Thymus (tissue), 14 donors: ENCODE data around the gene AP3B1. TPM values are rescaled to one million over a fixed set of nuclear protein-coding genes. Genes with fewer than 3 reads are reported as not detected.

Experiments
- DNase-seq, 9 donors: peaks; one replicate each; pipeline ENCODE4 v3.0.0-alpha.2; 2013; ENCODE audit warnings: low spot score in 9 of 9, low read depth in 6 of 9, missing footprints in 1 of 9
- H3K27ac ChIP-seq, 2 donors: one replicate each; pipeline ENCODE4 v1.5.1; 2013; ENCODE audit warnings: control low read depth in 1 of 2, low read depth in 1 of 2, low read length in 1 of 2, mild to moderate bottlenecking in 1 of 2, moderate library complexity in 1 of 2
- H3K27me3 ChIP-seq, 2 donors: one replicate each; pipeline ENCODE4 v1.5.1; 2013; ENCODE audit warnings: low read length in 1 of 2; ENCODE audit not compliant: control insufficient read depth in 2 of 2, insufficient read depth in 1 of 2
- H3K36me3 ChIP-seq, 2 donors: one replicate each; pipeline ENCODE4 v1.5.1; 2013; ENCODE audit warnings: low read length in 1 of 2, mild to moderate bottlenecking in 1 of 2, moderate library complexity in 1 of 2; ENCODE audit not compliant: control insufficient read depth in 2 of 2, insufficient read depth in 2 of 2
- H3K4me1 ChIP-seq, 2 donors: one replicate each; pipeline ENCODE4 v1.5.1; 2013; ENCODE audit warnings: low read length in 2 of 2; ENCODE audit not compliant: control insufficient read depth in 2 of 2, insufficient read depth in 2 of 2
- H3K4me3 ChIP-seq, 2 donors: one replicate each; pipeline ENCODE4 v1.5.1; 2013; ENCODE audit warnings: low read length in 2 of 2, control low read depth in 1 of 2, mild to moderate bottlenecking in 1 of 2
- H3K9me3 ChIP-seq, 2 donors: one replicate each; pipeline ENCODE4 v1.5.1; 2013; ENCODE audit warnings: low read length in 1 of 2, mild to moderate bottlenecking in 1 of 2; ENCODE audit not compliant: control insufficient read depth in 2 of 2, insufficient read depth in 1 of 2
- WGBS: extraction: QIAGEN DNeasy Blood & Tissue Kit; methylation state at CpG from one replicate; pipeline ENCODE4 v1.1.7; 2013; 5-methylcytosine and 5-hydroxymethylcytosine counted together
- long read RNA-seq, 10 donors: transcript quantifications; one replicate each; lab custom pipeline, GENCODE V29; 2026
- polyA plus RNA-seq: library from polyadenylated mRNA; stranded (reverse); fragments of 200-250 nt; gene quantifications from one replicate; pipeline ENCODE4 v1.2.3, GENCODE V29; 2013
- total RNA-seq: library from RNA; stranded (reverse); fragments of 120-200 nt; gene quantifications from one replicate; pipeline ENCODE4 v1.2.4, GENCODE V29; 2013
- donor health status: healthy.

Gene AP3B1, protein sequence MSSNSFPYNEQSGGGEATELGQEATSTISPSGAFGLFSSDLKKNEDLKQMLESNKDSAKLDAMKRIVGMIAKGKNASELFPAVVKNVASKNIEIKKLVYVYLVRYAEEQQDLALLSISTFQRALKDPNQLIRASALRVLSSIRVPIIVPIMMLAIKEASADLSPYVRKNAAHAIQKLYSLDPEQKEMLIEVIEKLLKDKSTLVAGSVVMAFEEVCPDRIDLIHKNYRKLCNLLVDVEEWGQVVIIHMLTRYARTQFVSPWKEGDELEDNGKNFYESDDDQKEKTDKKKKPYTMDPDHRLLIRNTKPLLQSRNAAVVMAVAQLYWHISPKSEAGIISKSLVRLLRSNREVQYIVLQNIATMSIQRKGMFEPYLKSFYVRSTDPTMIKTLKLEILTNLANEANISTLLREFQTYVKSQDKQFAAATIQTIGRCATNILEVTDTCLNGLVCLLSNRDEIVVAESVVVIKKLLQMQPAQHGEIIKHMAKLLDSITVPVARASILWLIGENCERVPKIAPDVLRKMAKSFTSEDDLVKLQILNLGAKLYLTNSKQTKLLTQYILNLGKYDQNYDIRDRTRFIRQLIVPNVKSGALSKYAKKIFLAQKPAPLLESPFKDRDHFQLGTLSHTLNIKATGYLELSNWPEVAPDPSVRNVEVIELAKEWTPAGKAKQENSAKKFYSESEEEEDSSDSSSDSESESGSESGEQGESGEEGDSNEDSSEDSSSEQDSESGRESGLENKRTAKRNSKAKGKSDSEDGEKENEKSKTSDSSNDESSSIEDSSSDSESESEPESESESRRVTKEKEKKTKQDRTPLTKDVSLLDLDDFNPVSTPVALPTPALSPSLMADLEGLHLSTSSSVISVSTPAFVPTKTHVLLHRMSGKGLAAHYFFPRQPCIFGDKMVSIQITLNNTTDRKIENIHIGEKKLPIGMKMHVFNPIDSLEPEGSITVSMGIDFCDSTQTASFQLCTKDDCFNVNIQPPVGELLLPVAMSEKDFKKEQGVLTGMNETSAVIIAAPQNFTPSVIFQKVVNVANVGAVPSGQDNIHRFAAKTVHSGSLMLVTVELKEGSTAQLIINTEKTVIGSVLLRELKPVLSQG
- total RNA-seq (38.3 TPM), polyA plus RNA-seq (39.2 TPM)
- long read RNA-seq, donor 1, full-length matches to known transcripts, result 1 of 1 reads
- long read RNA-seq, donor 1, partial matches to known transcripts, result 0 of 1 reads
- long read RNA-seq, donor 1, other reads (novel, unspliced or antisense), result 0 of 1 reads
- long read RNA-seq, donor 2, result 0 reads
- long read RNA-seq, donor 3, full-length matches to known transcripts, result 2 of 2 reads
- long read RNA-seq, donor 3, partial matches to known transcripts, result 0 of 2 reads
- long read RNA-seq, donor 3, other reads (novel, unspliced or antisense), result 0 of 2 reads
- long read RNA-seq, donor 4, full-length matches to known transcripts, result 2 of 7 reads
- long read RNA-seq, donor 4, partial matches to known transcripts, result 5 of 7 reads
- long read RNA-seq, donor 4, other reads (novel, unspliced or antisense), result 0 of 7 reads
- long read RNA-seq, donor 5, full-length matches to known transcripts, result 7 of 7 reads
- long read RNA-seq, donor 5, partial matches to known transcripts, result 0 of 7 reads
- long read RNA-seq, donor 5, other reads (novel, unspliced or antisense), result 0 of 7 reads
- long read RNA-seq, donor 6, full-length matches to known transcripts, result 5 of 5 reads
- long read RNA-seq, donor 6, partial matches to known transcripts, result 0 of 5 reads
- long read RNA-seq, donor 6, other reads (novel, unspliced or antisense), result 0 of 5 reads
- long read RNA-seq, donor 7, partial matches to known transcripts, result 5 of 7 reads
- long read RNA-seq, donor 7, other reads (novel, unspliced or antisense), result 0 of 7 reads
- long read RNA-seq, donor 8, result 0 reads
- long read RNA-seq, donor 9, full-length matches to known transcripts, result 6 of 6 reads
- long read RNA-seq, donor 9, partial matches to known transcripts, result 0 of 6 reads
- long read RNA-seq, donor 9, other reads (novel, unspliced or antisense), result 0 of 6 reads
- long read RNA-seq, donor 10, partial matches to known transcripts, result 5 of 7 reads
- long read RNA-seq, donor 10, other reads (novel, unspliced or antisense), result 0 of 7 reads

DNA sequence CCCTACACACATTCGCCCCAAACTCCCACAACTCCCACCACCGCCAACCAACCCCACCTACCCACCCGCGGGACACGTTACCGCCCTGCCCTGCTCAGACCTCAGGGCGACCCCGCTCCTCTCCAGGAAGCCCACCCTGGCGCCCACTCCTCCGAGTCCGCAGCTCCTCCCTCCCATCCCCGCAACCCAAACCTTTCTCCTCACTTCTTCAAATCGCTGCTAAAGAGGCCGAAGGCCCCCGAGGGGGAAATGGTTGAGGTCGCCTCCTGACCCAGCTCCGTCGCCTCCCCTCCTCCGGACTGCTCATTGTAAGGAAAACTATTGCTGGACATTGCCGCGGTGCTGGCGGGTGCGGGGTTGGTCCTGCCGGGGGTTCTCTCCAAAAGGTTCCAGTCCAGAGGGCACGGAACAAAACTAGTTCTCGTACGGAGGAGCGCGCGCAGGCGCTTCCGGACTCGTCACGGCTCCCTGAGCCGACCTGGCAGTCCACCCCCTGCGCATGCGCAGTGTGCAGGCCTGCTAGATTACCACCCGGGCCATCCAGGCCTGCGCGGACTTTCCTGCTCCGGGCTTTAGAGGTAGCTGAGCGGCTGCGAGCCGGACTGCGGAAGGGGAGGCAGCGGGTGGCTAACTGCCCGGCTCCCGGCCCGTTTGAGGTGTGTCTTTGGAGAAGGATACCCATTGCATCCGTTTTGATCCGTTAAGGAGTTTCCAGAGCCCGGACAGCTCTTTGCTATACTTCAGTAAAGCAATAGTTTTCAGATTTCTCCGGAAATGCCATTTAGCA lies at the start of gene AP3B1:
Gene AP3B1, minus strand, starts transcription at position 451 of the 787 bp plus-strand sequence. Its CDS starts 119 bp downstream, at position 332.
- Histone ChIP-seq H3K27ac (peak within 1 kb of the TSS; percentile 72 to 87), H3K36me3 (no peaks in the 10 kb centered on the region), H3K4me3 (peak within 1 kb of the TSS; percentile 80 to 95), H3K4me1 (peaks cover 5 to 6% of the 10 kb centered on the region in 2 donors), H3K27me3 (peaks cover 0 to 9% of the 10 kb centered on the region in 2 donors), H3K9me3 (no peaks in the 10 kb centered on the region)
- peak; percentile 88 to 97 (median 94) for DNase-seq
- WGBS, result under 1% methylated on average over 53 of the region's 53 CpGs

GRCh38 chr5:78341440-78341839 lies 46.9 kb upstream of the AP3B1 start:
- no peaks in the 10 kb centered on the region for H3K27me3 ChIP-seq
- no peak overlapping the region for H3K27ac ChIP-seq
- no peak for DNase-seq
- no peaks in the 10 kb centered on the region for H3K4me1 ChIP-seq
- no peak overlapping the region for H3K4me3 ChIP-seq
- H3K9me3 ChIP-seq, result peaks cover 0 to 3% of the 10 kb centered on the region in 2 donors
- whole genome bisulfite sequencing, result 88% methylated on average over 3 of the region's 3 CpGs
- no peaks in the 10 kb centered on the region for H3K36me3 ChIP-seq

GRCh38 chr5:78339617-78340436 lies 45.3 kb upstream of the AP3B1 start:
- Histone ChIP-seq H3K9me3 (peaks cover 0 to 3% of the 10 kb centered on the region in 2 donors), H3K36me3 (no peaks in the 10 kb centered on the region), H3K27me3 (no peaks in the 10 kb centered on the region), H3K4me1 (no peaks in the 10 kb centered on the region), H3K4me3 (no peak overlapping the region), H3K27ac (no peak overlapping the region)
- WGBS, result 87% methylated on average over 5 of the region's 5 CpGs
- DNase-seq, result no peak

DNA sequence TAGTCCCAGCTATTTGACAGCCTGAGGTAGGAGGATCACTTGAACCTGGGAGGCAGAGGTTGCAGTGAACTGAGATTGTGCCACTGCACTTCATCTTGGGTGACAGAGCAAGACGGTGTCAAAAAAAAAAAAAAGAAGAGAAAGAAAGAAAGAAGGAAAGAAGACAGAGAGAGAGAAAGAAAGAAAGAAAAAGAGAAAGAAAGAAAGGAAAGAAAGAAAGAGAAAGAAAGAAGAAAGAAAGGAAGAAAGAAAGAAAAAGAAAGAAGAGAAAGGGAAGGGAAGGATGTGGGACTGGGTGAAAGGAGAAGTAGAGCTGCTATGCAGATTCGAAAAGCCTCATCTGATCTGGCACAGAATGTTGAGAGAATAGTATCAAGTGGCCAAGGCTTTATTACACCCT lies 42.2 kb upstream of the AP3B1 start:
- H3K9me3 ChIP-seq, result peaks cover 0 to 3% of the 10 kb centered on the region in 2 donors
- H3K27ac ChIP-seq, result no peak overlapping the region
- H3K36me3 ChIP-seq, result no peaks in the 10 kb centered on the region
- H3K4me3 ChIP-seq, result no peak overlapping the region
- no peaks in the 10 kb centered on the region for H3K27me3 ChIP-seq
- no peak for DNase-seq
- 97% methylated on average over 2 of the region's 2 CpGs for WGBS
- no peaks in the 10 kb centered on the region for H3K4me1 ChIP-seq

- Histone ChIP-seq H3K4me3 (no peak overlapping the region), H3K4me1 (no peaks in the 10 kb centered on the region), H3K9me3 (peaks cover 0 to 3% of the 10 kb centered on the region in 2 donors), H3K27me3 (no peaks in the 10 kb centered on the region), H3K27ac (no peak overlapping the region), H3K36me3 (no peaks in the 10 kb centered on the region)
- WGBS, result 96% methylated on average over 2 of the region's 2 CpGs
- DNase-seq, result no peak
These were observed 41.5 kb upstream of the AP3B1 start for GRCh38 chr5:78335976-78336375.

DNA sequence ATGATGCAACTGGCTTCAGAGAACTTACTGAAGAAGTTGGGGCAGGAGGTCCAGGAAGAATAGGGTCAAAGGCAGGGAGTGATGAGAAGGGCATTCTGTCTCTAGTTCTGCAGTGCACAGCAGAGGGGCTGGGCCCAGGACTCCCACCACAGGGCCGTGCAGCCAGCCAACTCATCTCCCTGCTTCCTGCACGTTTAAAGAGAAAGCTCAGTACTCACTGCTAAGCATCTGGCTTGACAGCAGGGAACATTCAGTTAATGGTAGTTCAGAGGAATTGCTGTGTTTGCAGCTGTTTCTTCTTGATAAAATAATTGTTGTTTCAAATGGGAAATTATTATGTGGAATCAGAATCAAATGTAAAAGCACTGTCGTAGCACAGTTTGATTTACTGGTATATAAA lies 40.3 kb upstream of the AP3B1 start:
- H3K9me3 ChIP-seq, result peaks cover 0 to 3% of the 10 kb centered on the region in 2 donors
- no peak overlapping the region for H3K27ac ChIP-seq
- H3K4me1 ChIP-seq, result no peaks in the 10 kb centered on the region
- H3K27me3 ChIP-seq, result no peaks in the 10 kb centered on the region
- WGBS, result 86% methylated on average over 3 of the region's 3 CpGs
- DNase-seq, result no peak
- H3K4me3 ChIP-seq, result no peak overlapping the region
- no peaks in the 10 kb centered on the region for H3K36me3 ChIP-seq

- no peaks in the 10 kb centered on the region for H3K4me1 ChIP-seq
These were observed 37.1 kb upstream of the AP3B1 start for GRCh38 chr5:78331523-78332080.

More at GRCh38 chr5:78331523-78332080, 37.1 kb upstream of the AP3B1 start:
- DNase-seq, result no peak
- Histone ChIP-seq H3K4me3 (no peak overlapping the region), H3K36me3 (no peaks in the 10 kb centered on the region), H3K27ac (no peak overlapping the region), H3K9me3 (no peaks in the 10 kb centered on the region), H3K27me3 (no peaks in the 10 kb centered on the region)
